ENCODE results near the gene L3MBTL4.
"Not testable (repeated sequence)": the region's sequence is repeated elsewhere in the genome, so short reads cannot be mapped to it uniquely, and the experiment has no call there.

Gene L3MBTL4

GRCh38 chr18:6297875-6298274 is 116.8 kb downstream of the L3MBTL4 start:
- no peak for DNase-seq (ENCODE audit: low spot score)

DNA sequence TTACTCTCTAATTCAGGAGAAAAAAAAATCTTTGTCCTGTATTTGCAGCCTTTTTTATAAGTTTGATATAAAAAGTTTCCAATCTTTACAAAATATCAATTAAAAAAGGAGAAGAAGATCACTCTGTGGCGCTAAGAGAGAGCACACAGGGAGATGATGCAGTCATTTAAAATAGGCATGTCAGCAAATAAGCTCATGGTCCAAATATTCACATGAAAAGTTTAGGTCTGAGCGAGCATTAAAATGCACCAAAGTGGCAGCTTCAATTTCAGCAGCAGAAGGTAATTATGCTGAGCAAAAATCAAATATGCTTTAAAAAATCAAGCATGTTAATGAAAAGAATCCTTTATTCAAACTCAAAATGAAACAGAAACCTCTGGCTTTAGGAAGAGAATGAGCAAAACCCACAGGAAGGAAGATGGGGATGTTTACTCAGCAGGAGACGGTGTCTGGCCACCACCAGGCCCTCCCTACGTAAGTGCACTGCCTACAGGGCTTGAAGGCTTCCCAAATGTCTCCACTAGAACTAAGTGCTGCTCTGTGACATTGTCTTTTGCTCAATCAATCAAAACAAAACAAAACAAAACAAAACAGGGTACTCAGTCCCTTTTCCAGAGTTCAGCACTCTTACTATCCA is 120.4 kb downstream of the L3MBTL4 start:
- no peak for DNase-seq (ENCODE audit: low spot score)

- no peak for DNase-seq (ENCODE audit: low spot score)
These were observed 124.9 kb downstream of the L3MBTL4 start for GRCh38 chr18:6289843-6290242.

DNA sequence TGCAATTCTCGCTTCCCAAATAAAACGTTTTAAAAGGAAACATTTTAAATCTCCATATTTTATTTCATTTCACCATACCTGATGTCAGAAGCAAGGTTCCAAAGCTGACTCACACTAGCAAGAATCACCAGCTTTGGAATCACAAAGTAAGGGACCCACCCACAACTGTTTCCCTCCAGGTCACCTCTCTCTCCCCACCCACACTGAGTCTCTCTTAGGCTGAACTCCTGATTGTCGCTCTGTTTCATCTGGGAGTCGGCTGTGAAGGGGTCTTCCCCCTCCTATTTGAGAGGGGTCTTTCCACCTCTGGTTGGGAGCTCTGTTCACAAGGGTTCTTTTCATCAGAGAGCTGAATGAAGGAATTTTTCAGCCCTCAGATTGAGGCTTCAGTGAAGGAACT is 128.1 kb downstream of the L3MBTL4 start:
- no peak for DNase-seq (ENCODE audit: low spot score)

DNA sequence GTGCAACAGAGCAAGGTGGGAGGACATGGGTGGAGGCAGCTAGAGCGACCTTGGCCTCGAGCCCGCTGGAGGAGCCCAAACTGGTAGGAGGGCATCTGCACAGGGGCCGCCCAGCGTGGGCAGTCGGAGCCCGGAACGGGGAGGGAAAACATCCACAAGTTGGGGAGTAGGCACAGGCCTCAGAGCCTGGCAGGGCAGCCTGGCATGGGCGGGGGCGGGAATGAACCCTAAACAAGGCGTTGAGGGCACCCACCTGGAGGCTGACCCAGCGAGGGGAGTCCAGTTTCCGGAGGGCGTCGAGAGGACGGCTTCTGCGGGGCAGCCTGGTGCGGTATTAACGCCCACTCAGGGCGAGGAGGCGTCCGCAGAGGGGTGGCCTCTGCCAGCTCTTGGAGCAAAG is 129.9 kb downstream of the L3MBTL4 start:
- DNase-seq (ENCODE audit: low spot score), result no peak

DNA sequence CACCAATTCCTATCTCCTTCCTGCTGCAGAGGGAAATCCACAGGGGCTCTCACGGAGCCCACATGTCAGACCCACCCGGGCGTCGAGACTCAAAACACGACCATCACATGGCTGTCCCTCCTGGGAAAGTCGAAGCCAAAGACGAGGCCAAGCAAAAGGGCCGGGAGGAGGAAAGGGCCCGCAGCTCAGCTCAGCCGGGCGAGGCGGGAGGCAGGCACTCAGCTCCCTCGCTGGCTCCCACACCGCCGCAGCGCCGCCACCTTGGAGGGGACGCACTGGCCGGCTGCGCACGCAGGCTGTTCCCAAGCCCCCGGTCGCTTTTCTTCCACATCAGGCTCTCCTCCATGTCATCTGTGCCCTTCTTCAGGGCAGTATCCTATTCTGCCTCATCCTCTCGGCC is 130.4 kb downstream of the L3MBTL4 start:
- no peak for DNase-seq (ENCODE audit: low spot score)

DNA sequence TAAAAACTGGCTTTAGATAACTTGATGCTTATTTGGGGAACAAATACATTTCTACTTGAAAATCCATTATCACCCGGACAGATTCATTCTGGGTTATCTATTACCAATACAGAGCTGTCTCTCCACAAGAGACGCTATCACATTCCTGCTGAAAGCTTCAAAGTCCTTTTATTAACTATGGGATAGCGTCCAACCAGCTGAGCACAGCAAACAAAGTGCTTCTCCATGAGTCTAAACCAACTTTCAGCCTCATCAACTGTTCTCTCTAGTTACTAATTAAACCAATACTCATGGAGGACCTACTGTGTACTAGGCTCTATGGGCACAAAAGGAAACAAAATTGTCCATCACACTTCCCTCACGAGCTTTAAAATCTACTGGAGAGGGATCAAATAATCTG is 132.8 kb downstream of the L3MBTL4 start:
- DNase-seq (ENCODE audit: low spot score), result no peak

DNA sequence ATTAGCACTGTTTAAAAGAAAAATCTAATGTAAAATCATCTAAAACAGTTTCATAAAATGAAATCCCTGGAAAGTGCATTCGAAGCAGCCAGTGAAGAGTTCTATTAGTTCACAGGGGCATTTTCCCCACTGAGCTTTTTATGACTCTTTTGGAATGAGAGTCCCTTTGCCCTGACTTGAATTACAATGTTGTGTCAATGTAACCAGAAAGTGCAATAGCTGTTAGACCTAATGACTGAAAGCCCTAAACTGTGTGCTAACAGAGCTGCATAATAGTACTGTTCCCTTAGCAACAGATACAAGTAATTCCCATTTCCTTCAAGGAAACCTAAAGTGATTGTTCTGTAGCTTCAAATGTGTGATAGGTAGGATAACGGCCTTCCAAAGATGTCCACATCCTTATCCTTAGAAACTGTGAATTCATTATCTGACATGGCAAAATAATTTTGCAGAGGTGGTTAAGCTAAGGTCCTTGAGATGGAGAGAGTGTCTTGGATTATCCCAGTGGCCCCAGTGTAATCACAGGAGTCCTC is 134.4 kb downstream of the L3MBTL4 start:
- DNase-seq (ENCODE audit: low spot score), result no peak

- DNase-seq (ENCODE audit: low spot score), result no peak
These were observed 135.4 kb downstream of the L3MBTL4 start for GRCh38 chr18:6279308-6279707.

- DNase-seq (ENCODE audit: low spot score), result no peak
These were observed 141.3 kb downstream of the L3MBTL4 start for GRCh38 chr18:6273423-6273822.

- not testable (repeated sequence) for DNase-seq (ENCODE audit: low spot score)
These were observed 142.6 kb downstream of the L3MBTL4 start for GRCh38 chr18:6272144-6272543.

- no peak for DNase-seq (ENCODE audit: low spot score)
These were observed 143.1 kb downstream of the L3MBTL4 start for GRCh38 chr18:6271585-6271984.

DNA sequence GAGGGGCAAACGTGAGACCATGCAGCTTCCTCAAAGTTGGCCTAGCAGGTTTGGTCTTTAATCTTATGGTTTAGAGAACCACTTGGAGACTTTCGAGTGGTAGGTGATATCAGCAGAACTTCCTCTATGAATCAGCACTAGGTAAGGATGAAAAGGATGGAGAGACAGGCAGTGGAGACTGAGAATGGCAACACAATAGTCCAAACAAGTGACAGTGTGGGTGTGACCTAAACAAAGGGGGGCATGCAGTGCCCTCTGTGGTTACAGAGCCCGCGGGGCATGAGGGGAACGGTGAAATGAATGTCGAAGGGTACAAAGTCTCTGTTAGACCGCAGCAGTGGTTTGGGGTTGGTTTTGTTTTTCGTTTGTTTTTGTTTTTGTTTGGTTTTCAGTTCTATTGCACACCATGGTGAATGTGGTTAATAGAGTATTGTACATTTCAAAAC is 143.9 kb downstream of the L3MBTL4 start:
- no peak for DNase-seq (ENCODE audit: low spot score)

- no peak for DNase-seq (ENCODE audit: low spot score)
These were observed 144.9 kb downstream of the L3MBTL4 start for GRCh38 chr18:6269660-6270332.

DNA sequence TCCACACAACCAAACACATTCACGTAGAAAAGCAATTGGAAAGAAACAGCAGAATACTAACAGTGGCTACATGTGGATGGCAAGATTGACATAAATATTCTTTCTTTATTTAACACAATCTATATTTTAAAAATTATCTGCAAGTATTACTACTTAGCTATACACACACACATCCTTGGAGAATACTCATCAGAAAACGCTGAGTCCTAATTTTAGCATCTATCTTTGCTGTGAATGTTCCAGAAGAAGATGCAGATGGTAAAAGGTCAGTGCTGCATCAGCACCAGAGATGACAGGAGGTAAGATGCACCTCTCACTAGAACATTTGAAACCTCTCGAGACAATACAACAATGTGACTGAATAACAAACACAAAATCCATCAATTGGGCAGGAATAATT is 148.5 kb downstream of the L3MBTL4 start:
- no peak for DNase-seq (ENCODE audit: low spot score)

DNA sequence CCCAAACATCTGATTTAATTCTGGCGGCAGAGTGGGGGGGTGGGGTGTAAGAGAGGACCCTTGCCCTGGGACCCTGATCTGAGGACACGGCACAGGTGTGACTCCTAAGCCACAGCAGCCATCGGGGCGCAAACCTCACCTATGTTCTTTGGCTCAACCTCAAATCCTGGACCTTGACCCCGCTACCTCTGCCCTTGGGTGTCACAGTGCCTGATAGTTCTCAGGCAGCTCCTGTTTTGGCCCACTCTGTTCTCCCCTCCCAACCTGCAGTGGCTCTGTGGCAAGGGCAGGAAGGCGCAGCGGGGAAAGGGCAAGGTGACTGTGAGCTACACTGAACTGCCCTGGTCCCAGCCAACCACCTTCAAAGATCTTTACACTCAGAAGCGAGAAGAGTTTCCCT is 152.8 kb downstream of the L3MBTL4 start:
- DNase-seq (ENCODE audit: low spot score), result no peak

GRCh38 chr18:6259324-6259723 is 155.4 kb downstream of the L3MBTL4 start:
- DNase-seq (ENCODE audit: low spot score), result not testable (repeated sequence)

DNA sequence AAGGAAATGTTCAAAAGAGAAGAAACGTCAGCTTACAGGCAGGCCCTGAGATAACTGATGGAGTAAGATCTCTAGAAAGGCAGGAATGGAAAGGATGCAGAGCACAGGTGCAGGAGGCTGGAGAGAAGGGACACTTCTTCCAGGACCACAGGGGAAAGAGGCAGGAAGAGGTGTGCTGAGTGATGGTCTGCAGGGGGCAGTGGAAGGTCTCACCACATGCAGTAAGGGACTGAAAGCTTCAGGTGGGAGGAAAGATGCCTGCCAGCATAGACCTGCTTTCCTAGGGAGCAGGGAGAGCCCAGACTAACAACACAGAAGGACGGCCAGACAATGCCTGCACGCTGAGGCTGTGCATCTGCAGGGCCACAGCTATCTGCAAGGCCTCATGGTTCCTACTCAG is 156.8 kb downstream of the L3MBTL4 start:
- no peak for DNase-seq (ENCODE audit: low spot score)

- DNase-seq (ENCODE audit: low spot score), result no peak
These were observed 158.2 kb downstream of the L3MBTL4 start for GRCh38 chr18:6256521-6256920.

DNA sequence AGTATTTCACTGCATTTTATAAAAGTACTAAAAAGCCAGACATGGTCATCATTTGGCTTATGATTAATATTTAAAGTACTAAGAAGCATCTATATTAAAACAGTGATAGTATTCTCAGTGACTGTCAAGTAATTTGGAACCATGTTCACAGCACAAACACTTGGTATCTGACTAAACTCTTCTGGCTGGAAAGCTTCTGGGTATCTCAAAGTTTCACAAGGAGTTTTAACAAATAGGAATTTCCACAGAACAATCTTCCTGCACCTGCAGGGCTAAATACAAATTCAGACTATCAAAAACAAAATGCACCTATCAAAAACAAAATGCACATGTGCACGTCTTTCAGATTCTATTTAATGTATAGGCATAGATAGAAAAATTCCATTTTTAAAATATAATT is 158.8 kb downstream of the L3MBTL4 start:
- DNase-seq (ENCODE audit: low spot score), result no peak

DNA sequence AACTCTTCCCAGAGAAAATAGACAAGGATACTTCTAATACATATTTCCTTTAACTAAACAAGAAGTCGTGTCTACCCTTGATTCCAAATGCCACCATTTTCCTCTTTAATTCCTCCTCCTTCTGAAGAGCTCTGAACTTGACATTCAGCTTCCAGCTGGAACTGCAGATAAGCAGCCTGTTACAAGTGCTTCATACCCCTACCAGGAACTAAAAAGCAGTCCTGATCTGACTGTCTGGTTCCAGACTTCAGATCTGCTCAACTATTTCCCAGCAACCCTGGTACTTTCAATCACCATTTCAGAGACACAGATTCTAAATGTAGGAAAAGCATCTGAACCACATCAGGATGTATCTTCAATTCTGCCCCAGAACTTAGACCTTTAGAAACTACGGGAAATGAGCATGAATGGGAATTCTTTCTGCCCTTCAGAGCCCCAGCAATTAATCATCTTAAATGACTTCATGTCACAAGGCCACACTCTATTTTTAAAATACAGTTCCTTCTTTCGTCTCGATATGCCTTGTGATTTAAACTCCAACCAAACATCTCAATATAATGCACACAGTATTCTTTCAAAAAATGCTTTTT is 159.5 kb downstream of the L3MBTL4 start:
- no peak for DNase-seq (ENCODE audit: low spot score)

DNA sequence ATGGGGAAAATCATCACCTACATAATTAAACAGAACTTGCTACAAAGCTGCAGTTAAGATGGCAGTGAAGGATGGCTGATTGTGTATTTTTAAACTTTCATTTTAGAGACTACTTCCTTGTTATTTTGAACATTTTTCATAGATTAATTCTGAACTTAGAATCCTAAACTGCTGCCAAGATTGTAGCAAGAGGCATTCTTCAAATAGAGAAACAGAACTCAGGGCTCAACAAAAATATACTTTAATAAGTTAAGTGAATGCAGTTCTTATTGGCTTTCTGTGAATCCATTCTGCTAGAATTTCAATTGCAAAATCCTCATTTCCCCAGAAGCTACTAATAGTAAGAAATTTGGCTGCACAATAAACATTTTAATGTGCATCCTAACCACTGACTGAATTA is 160.3 kb downstream of the L3MBTL4 start:
- no peak for DNase-seq (ENCODE audit: low spot score)

GRCh38 chr18:6251084-6251483 is 163.6 kb downstream of the L3MBTL4 start:
- no peak for DNase-seq (ENCODE audit: low spot score)
